NCI-H2227 treated with DMSO at 0.1 percent for 48 hours (cell line): Measurements from ENCODE around the gene UQCC5.

ENCODE experiments used
- DNase-seq: peaks from one replicate; lab custom pipeline; 2025; lab: John Stamatoyannopoulos, UW

Gene UQCC5

GRCh38 chr3:52534281-52535183, 1.9 kb upstream of the UQCC5 start:
- DNase-seq: peak; percentile 12

- DNase-seq: no peak
Observed at GRCh38 chr3:52535411-52536111, 844 bp upstream of the UQCC5 start.

- DNase-seq: no peak
Observed at GRCh38 chr3:52536112-52536368, 365 bp upstream of the UQCC5 start.

- DNase-seq: no peak
Observed at GRCh38 chr3:52537165-52537620, 788 bp downstream of the UQCC5 start.

- no peak for DNase-seq
Observed at GRCh38 chr3:52537726-52538421, 1.5 kb downstream of the UQCC5 start.

GRCh38 chr3:52539010-52539653, 2.7 kb downstream of the UQCC5 start:
- DNase-seq: no peak

DNA sequence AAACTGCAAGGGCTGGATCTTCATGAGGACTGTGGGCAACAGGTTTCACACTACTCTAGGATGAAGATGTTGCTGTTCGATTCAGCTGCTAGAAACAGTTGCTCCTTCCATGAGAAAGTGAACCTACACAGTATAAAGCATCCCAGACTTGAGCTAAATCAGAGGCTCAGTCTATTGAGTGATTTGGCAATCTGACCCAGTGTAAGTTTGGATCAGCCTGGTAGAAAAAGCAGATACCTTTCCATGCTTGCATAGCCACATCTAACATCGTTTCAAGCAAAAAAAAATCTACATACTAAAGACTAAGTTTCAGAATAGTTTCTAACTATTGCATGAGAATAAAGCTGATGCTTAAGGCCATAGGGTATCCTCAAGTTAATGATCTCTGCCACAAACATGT, 4.6 kb downstream of the UQCC5 start:
- DNase-seq: no peak

- DNase-seq: no peak
Observed at GRCh38 chr3:52544937-52545336, 8.5 kb downstream of the UQCC5 start.

GRCh38 chr3:52546111-52546901, 9.9 kb downstream of the UQCC5 start:
- no peak for DNase-seq

DNA sequence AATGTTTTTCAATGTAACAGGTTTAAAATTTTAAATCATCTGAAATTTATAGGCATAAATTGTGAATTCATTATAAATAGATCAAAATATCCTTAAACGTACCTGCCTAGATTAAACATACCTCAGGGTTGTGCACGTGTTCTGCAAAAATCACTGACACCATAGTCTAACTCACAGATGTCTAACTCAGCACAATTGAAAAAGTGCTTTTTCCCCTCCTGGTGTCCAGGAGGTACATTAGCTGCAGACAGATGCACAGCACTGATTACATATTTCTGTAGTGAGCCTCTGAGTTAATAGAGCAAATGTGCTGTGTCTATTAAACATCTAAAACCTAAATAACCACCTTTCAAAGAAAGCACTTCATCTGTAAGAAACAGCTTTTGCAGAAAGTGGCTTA, 10.7 kb downstream of the UQCC5 start:
- DNase-seq: no peak

- no peak for DNase-seq
Observed at GRCh38 chr3:52551118-52551517, 14.7 kb downstream of the UQCC5 start.

- no peak for DNase-seq
Observed at GRCh38 chr3:52552089-52552488, 15.7 kb downstream of the UQCC5 start.

DNA sequence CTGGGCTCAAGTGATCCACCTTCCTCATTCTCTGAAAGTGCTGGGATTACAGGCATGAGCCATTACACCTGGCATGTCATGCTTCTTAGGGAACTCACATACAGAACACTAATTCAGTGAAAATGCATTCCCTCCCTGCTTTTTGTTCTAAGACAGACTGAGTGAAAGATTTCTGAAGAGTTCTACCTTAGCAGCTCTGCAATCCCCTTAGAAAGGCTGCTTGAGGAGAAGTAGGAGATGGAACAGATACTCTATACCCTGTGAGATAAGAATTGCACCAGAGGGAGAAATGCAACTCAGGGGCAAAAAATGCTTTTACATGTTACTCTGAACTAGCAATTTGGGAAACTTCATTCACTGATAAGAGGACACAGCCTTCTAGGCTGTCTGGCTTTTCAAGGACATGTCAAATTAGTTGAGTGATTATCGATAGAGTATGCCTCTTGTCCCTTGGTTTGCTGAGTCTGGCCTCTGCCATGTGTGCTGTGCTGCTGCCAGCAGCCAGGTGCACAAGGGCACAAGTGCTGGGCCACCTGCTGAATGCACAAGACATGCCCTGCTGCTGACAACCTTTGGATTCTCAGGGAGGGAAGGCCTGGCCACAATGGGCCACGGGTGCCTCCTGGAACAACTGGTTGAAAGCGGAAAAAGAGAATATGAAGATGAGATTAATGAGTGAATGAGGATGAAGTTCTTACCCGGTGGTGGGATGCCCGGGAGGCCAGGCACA, 17.8 kb downstream of the UQCC5 start:
- no peak for DNase-seq

- no peak for DNase-seq
Observed at GRCh38 chr3:52555056-52555455, 18.7 kb downstream of the UQCC5 start.

DNA sequence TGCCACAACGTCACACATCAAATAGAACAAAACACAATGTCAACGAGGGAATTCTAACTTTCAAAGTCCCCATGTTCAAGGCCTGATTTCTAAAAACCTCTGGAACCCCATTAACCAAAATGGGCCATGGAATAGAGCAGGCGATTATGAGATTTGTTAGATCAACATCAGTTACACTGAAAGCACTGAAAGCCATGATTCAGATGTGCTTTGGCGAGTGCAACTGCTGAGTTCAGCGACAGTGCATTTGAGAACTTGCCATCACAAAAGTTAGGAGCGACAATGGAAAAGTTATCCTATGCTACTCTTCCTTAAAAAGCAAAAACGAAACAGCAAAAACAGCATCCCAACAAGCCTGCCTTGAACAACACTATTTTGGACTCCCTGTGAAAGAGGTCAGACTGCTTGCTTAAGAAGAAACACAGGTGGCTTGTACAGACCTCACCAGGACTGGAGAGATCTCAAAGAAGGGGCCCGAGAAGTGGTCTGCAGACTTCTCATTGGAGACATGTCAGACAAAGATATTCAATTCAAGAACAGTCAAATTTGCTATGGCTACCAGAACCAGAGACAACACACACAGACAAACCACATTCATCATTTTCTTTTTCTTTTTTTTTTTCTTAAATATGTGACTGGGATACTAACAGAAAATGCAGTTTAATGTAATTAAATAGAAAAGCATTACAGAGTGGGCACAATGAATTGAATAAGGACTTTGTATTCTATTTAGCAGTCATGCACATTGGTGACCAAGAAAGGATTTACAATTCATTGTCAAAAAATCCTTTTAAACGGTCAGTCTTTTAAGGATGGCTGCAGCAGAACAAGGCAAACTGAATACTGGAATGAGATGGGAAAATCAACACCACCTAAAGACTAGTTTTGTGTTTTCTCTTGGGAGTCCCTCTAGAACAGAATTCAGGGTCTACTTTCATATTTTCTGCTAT, 20.9 kb downstream of the UQCC5 start:
- DNase-seq: no peak

DNA sequence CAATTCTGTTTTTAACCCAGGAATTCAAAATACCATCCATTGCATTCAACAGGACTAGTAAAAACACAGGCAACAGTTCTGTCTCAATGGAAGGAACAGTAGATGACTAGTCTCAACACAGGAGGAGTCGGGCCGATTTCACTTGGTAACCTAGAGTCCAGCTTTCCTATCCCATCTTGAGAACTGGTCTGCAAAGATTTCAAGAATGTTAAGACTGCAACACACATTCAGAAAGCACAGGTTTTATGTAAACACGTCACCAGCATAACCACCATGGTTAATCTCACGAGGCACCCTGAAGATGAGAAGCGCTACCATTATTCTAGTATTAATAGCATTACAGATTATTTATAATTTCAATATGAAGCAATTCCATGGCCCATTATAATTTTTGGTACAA, 22.0 kb downstream of the UQCC5 start:
- DNase-seq: no peak

GRCh38 chr3:52561028-52561747, 24.8 kb downstream of the UQCC5 start:
- DNase-seq: no peak

GRCh38 chr3:52563984-52564383, 27.6 kb downstream of the UQCC5 start:
- no peak for DNase-seq

DNA sequence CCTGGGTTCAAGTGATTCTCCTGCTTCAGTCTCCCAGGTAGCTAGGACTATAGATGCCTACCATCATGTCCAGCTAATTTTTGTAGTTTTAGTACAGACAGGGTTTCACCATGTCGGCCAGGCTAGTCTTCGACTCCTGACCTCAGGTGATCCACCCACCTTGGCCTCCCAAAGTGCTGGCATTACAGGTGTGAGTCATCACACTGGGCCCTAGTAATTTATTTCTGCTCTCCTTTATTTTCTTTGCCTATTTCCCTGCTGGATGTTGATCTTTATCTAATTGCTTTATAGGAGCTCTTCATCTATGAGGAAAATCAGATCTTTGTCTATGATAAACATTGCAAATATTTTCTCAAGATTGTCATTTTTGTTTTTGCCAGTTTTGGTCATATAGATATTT, 31.7 kb downstream of the UQCC5 start:
- no peak for DNase-seq
